22Rv1 (cell line): ENCODE measurements around the gene TNS3.

Experiments used
- ZFX ChIP-seq: fragments of 450-650 bp; IDR thresholded peaks from 2 replicates; pipeline ENCODE4 v1.6.1; 2017; ENCODE audit warnings: antibody characterized with exemption, borderline replicate concordance
- TF ChIP-seq, protein P1 (sequence below): fragments of 450-650 bp; IDR thresholded peaks from 2 replicates; pipeline ENCODE4 v1.5.1; 2017; ENCODE audit warnings: mild to moderate bottlenecking

DNA sequence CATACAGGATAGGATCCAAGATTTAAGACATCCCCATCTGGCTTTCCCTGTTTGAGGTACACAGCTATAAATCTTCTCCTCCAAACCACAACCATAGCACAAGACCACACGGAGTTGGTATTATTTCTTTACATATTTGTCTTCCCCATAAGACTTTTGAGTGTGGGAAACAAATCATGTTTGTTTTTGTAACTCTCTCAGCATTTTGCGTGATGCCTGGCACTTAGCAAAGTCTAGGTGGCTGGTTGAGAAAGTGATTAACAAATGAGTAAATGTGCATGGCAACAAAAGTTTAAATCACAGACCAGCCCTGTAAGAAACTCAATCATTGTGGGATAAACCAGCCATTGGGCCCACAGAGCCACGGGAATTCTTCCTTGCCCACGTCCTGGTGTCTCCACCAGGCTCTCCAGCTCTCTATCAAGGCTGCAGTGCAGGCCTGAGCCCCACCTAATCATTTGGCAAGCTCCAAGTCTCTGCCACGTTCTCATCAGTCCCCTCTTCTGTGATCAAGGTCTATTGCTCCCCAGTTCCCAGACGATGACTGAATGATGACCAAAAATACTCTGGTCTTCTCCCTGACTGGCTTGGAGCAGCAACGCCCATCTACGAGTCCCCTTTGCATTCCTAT, 317.8 kb downstream of the TNS3 start:
- TF ChIP-seq, protein P1, sequence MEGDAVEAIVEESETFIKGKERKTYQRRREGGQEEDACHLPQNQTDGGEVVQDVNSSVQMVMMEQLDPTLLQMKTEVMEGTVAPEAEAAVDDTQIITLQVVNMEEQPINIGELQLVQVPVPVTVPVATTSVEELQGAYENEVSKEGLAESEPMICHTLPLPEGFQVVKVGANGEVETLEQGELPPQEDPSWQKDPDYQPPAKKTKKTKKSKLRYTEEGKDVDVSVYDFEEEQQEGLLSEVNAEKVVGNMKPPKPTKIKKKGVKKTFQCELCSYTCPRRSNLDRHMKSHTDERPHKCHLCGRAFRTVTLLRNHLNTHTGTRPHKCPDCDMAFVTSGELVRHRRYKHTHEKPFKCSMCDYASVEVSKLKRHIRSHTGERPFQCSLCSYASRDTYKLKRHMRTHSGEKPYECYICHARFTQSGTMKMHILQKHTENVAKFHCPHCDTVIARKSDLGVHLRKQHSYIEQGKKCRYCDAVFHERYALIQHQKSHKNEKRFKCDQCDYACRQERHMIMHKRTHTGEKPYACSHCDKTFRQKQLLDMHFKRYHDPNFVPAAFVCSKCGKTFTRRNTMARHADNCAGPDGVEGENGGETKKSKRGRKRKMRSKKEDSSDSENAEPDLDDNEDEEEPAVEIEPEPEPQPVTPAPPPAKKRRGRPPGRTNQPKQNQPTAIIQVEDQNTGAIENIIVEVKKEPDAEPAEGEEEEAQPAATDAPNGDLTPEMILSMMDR, result no peak
- TF ChIP-seq ZFX, result no peak
